ENCODE results near the gene CNTN4. TPM values are rescaled to one million over a fixed set of nuclear protein-coding genes. Genes with fewer than 3 reads are reported as not detected.

The CNTN4 gene
- total RNA-seq, 3 donors from 2014 or later: 6.6 to 16.7 (median 16.7) TPM

DNA sequence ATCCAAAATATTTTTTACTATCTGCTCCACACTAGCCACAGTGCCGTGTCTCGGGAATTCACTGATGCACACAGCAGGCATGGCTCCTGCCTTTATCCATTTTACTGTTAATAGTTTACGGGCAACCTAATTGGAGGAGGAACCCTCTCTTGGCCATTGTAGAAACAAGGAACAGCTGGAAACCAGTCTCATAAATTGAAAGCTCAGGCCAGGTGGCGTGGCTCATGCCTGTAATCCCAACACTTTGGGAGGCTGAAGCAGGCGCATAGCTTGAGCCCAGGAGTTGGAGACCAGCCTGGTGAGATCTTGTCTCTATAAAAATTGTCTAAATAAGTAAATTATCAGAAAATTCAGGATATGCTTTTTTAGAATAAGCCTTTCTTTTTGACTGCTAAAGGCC, 972.5 kb downstream of the CNTN4 start:
- Histone ChIP-seq H3K4me1 (no peaks in the 10 kb centered on the region), H3K9me3 (no peaks in the 10 kb centered on the region), H3K27me3 (no peaks in the 10 kb centered on the region), H3K4me3 (no peak overlapping the region), H3K27ac (no peak overlapping the region), H3K36me3 (no peaks in the 10 kb centered on the region)
- intact Hi-C loops (cut with DNase I; ENCODE audit: low total_unique reads): no loop called here
- TF ChIP-seq POLR2A (IDR thresholded peaks at IDR 0.05) (no peak), POLR2AphosphoS5 (IDR thresholded peaks at IDR 0.05) (no peak)
- TF ChIP-seq, protein P1, sequence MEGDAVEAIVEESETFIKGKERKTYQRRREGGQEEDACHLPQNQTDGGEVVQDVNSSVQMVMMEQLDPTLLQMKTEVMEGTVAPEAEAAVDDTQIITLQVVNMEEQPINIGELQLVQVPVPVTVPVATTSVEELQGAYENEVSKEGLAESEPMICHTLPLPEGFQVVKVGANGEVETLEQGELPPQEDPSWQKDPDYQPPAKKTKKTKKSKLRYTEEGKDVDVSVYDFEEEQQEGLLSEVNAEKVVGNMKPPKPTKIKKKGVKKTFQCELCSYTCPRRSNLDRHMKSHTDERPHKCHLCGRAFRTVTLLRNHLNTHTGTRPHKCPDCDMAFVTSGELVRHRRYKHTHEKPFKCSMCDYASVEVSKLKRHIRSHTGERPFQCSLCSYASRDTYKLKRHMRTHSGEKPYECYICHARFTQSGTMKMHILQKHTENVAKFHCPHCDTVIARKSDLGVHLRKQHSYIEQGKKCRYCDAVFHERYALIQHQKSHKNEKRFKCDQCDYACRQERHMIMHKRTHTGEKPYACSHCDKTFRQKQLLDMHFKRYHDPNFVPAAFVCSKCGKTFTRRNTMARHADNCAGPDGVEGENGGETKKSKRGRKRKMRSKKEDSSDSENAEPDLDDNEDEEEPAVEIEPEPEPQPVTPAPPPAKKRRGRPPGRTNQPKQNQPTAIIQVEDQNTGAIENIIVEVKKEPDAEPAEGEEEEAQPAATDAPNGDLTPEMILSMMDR (IDR thresholded peaks at IDR 0.05): no peak
- DNase-seq (ENCODE audit: low spot score in 2 of 2): no peak

- H3K9me3 ChIP-seq: no peaks in the 10 kb centered on the region
- DNase-seq (ENCODE audit: low spot score in 2 of 2): no peak
- H3K4me3 ChIP-seq: no peak overlapping the region
- H3K27ac ChIP-seq: no peak overlapping the region
- no peaks in the 10 kb centered on the region for H3K36me3 ChIP-seq
- H3K4me1 ChIP-seq: no peaks in the 10 kb centered on the region
- H3K27me3 ChIP-seq: no peaks in the 10 kb centered on the region
- intact Hi-C loops (cut with DNase I; ENCODE audit: low total_unique reads): no loop called here
- TF ChIP-seq POLR2AphosphoS5 (IDR thresholded peaks at IDR 0.05) (no peak), POLR2A (IDR thresholded peaks at IDR 0.05) (no peak)
- TF ChIP-seq, protein P1 (IDR thresholded peaks at IDR 0.05): no peak
These were observed 976.0 kb downstream of the CNTN4 start for GRCh38 chr3:3074551-3075257.

- H3K27ac ChIP-seq: no peak overlapping the region
- H3K4me3 ChIP-seq: no peak overlapping the region
- no peak for DNase-seq (ENCODE audit: low spot score in 2 of 2)
- H3K27me3 ChIP-seq: no peaks in the 10 kb centered on the region
- H3K9me3 ChIP-seq: no peaks in the 10 kb centered on the region
- H3K4me1 ChIP-seq: no peaks in the 10 kb centered on the region
- no peak for TF ChIP-seq POLR2AphosphoS5 (IDR thresholded peaks at IDR 0.05)
- TF ChIP-seq, protein P1 (IDR thresholded peaks at IDR 0.05): no peak
- TF ChIP-seq POLR2A (IDR thresholded peaks at IDR 0.05): no peak
- intact Hi-C loops (cut with DNase I; ENCODE audit: low total_unique reads): no loop called here
- no peaks in the 10 kb centered on the region for H3K36me3 ChIP-seq
These were observed 981.6 kb downstream of the CNTN4 start for GRCh38 chr3:3080309-3080708.

DNA sequence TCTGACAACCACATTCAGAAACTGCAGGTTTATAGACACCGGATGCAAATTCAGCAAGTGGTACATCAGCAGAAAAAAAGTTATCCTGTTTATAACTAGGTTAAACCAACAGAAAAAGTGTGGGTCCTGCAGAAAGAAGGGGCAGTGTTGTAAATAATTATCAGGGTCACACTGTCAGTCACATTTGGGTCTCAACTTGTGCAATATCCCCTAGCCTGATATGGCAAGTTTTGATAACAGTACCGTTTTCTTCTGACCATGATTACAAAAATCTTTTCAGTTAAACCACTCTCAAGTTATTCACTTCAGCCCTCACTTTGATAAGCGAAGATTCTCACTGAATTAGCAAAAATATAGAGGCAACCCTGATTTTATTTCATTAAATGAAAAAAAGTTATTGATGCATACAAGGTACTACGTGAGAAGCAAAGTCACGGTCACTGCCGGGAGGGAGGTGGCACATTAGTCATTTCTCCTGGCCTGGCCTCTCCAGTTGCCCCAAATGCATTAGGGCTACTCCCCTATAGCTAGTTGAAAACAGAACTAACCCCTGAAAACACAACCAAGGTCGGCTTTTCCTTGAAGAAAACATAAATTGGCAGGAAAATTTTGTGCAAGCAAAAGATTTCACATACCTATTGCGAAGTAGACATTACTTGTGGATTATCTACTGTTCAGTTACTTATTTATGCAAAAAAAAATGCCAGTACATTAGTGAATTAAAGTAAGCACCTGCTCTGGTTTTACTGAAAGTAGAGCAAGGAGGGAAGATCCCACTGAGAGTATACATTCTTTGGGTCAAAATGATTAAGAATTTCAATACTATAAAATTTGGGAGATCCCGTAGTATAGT, 982.9 kb downstream of the CNTN4 start:
- Histone ChIP-seq H3K9me3 (no peaks in the 10 kb centered on the region), H3K27ac (no peak overlapping the region), H3K27me3 (no peaks in the 10 kb centered on the region), H3K4me3 (no peak overlapping the region), H3K36me3 (no peaks in the 10 kb centered on the region), H3K4me1 (no peaks in the 10 kb centered on the region)
- TF ChIP-seq POLR2AphosphoS5 (IDR thresholded peaks at IDR 0.05): no peak
- TF ChIP-seq, protein P1 (IDR thresholded peaks at IDR 0.05): no peak
- no peak for TF ChIP-seq POLR2A (IDR thresholded peaks at IDR 0.05)
- no peak for DNase-seq (ENCODE audit: low spot score in 2 of 2)
- intact Hi-C loops (cut with DNase I; ENCODE audit: low total_unique reads): no loop called here

All from breast epithelium (tissue), 4 donors.